Measurements from ENCODE around the gene LMF2.
A peak's percentile ranks its signal among the peaks of the same experiment; 100 is the strongest.

DNA sequence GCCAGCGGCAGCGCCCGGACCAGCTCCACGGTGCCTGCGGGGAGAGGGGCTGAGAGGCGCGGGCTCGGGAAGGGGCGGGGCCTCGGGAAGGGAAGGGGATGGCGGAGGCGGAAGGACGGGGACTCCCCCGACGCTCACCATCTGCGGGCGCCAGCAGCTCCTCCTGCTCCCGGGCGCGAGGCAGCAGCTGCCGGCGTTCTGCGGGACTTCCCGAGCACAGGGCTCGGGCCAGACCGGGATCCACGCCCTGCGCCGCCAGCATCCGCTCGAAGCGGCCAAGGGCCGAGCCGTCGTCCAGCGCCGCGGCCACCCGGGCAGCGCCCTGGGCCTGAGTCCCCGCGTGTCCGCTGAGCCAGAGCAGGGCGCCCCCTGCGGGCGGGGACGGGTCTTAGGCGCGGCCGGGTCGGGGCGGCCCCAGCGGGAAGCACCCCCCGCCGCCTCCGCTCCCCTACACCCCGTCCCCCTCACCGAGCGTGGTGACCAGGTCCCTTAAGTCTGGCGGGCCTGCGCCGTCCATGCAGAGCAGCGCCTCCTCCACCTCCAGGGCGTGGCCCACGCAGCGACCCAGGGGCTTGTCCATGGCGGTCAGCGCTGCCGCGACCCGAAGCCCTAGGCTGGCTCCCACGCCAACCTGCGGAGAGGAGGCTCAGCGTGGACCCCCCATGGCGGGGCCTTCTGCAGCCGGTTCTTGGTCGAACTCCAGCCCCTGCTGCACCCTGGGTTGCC, 18.8 kb upstream of the LMF2 start:
- TF ChIP-seq POLR2AphosphoS5 (IDR thresholded peaks at IDR 0.05; ENCODE audit: low read depth, low read length), result peak; percentile 47; the same call in 1 of the 2 replicates
- TF ChIP-seq CTCF (IDR thresholded peaks at IDR 0.05), result peak; percentile 82
- no peak for TF ChIP-seq TCF7L2 (IDR thresholded peaks at IDR 0.05; ENCODE audit: low read depth, low read length)
- TF ChIP-seq, protein P1, sequence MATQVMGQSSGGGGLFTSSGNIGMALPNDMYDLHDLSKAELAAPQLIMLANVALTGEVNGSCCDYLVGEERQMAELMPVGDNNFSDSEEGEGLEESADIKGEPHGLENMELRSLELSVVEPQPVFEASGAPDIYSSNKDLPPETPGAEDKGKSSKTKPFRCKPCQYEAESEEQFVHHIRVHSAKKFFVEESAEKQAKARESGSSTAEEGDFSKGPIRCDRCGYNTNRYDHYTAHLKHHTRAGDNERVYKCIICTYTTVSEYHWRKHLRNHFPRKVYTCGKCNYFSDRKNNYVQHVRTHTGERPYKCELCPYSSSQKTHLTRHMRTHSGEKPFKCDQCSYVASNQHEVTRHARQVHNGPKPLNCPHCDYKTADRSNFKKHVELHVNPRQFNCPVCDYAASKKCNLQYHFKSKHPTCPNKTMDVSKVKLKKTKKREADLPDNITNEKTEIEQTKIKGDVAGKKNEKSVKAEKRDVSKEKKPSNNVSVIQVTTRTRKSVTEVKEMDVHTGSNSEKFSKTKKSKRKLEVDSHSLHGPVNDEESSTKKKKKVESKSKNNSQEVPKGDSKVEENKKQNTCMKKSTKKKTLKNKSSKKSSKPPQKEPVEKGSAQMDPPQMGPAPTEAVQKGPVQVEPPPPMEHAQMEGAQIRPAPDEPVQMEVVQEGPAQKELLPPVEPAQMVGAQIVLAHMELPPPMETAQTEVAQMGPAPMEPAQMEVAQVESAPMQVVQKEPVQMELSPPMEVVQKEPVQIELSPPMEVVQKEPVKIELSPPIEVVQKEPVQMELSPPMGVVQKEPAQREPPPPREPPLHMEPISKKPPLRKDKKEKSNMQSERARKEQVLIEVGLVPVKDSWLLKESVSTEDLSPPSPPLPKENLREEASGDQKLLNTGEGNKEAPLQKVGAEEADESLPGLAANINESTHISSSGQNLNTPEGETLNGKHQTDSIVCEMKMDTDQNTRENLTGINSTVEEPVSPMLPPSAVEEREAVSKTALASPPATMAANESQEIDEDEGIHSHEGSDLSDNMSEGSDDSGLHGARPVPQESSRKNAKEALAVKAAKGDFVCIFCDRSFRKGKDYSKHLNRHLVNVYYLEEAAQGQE (IDR thresholded peaks at IDR 0.05; ENCODE audit: insufficient read depth in 1 of 2, low read depth in 2 of 2, low read length in 1 of 2), result no peak
